Frontal cortex (tissue), 4 donors: ENCODE measurements around the gene EFCAB14. TPM values are rescaled to one million over a fixed set of nuclear protein-coding genes. Genes with fewer than 3 reads are reported as not detected.
"Not testable (repeated sequence)": the region's sequence is repeated elsewhere in the genome, so short reads cannot be mapped to it uniquely, and the experiment has no call there.

ENCODE experiments used
- DNase-seq, 2 donors: peaks; one replicate each; pipeline ENCODE4 v3.0.0; 2012; ENCODE audit warnings: low spot score in 2 of 2
- FAIRE-seq: peaks from 2 replicates; lab custom pipeline; 2012; peaks lifted over from hg19 to GRCh38; lab: Jason Lieb, UNC
- total RNA-seq: library from RNA; depleted of rRNA; stranded (reverse); fragments of >200 nt; gene quantifications from one replicate; pipeline ENCODE4 v1.2.3, GENCODE V29; 2014
- donor health status: control.
- donor health status: control.
- donor health status: control.

EFCAB14 gene
- total RNA-seq, 1 donor from 2014 or later: 11.0 TPM

- no peak for DNase-seq
- no peak for FAIRE-seq
These were observed 29.6 kb downstream of the EFCAB14 start for GRCh38 chr1:46689356-46689755.

- DNase-seq: no peak
- no peak for FAIRE-seq
These were observed 30.9 kb downstream of the EFCAB14 start for GRCh38 chr1:46687921-46688509.

DNA sequence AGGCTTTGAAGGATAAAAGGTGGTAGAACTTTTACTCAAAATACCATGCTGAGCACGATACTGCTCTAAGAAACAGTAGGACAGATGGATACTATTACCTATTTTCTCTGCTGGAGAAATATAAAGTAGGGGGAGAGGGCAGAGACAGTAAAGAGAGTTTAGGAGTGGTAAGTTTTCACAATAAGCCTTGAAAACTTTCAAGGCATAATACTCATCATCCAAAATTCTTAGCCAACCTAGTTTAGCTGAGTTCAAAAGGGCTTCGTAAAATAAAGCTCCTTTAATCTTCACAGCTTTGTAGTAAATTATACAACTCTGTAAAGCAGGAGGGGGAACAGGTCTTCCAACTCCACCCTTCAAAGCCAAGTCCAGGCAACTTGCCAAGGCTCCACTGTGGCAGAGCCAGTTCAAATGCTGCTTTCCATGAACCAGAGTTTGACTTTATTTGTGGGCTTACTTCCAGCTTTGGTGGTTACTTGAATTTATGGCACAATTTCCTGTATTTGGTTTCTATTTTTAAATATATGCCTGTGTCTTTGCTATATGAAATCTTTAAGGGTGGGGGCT, 31.7 kb downstream of the EFCAB14 start:
- DNase-seq (no peak), FAIRE-seq (no peak)

- no peak for DNase-seq
- no peak for FAIRE-seq
These were observed 32.7 kb downstream of the EFCAB14 start for GRCh38 chr1:46686255-46686654.

DNA sequence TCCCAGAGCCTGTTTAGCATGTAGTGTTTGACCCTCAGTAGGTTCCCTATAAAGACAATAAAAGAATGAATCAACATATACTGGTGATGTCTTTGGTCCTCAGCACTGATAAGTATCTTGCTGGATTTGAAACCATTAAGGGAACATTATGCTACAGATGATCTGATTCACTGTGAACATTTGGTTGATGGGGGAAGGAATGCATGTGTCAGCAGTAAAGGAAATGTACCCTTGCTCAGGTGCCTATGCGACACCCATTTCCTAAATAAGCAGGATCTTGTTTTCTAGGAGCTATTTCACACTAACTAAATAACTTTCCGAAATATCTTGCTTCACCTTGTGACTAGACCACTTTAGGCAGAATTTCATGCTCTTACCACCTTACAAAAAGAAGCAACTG, 34.2 kb downstream of the EFCAB14 start:
- DNase-seq (no peak), FAIRE-seq (no peak)

GRCh38 chr1:46682064-46682463, 36.9 kb downstream of the EFCAB14 start:
- FAIRE-seq: no peak
- no peak for DNase-seq

DNA sequence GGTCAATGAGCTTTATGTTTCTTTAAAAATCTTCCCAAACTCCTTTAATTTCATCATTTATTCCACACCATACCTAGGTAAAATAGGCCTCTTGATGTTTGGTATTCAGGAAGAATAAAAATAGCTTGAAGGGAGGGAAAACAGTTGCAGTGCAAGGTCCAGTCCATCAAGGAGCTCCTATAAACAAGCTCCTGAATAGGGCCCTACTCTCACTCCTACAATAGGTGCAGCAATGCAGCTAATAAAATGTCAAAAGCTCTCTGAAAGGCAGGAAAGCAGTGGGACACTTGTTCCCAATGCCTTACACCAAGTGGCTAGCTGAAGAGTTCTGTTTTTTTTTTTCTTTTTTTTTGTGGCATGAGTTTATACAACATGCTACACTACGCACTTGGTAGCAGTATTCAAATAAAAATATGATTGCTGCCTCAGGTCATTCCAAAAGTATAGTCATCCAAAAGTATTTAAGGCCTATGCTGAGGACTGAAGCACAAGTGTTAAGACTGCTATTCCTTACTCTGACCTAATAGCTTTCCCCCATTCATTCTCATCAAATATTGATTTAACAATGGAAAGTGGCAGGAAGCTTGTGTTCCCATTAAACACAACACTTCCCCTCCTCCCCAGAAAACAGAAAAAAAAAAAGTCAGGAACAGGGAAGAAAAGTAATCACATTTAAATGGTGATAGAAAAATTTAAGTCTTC, 37.4 kb downstream of the EFCAB14 start:
- FAIRE-seq: no peak
- no peak for DNase-seq

DNA sequence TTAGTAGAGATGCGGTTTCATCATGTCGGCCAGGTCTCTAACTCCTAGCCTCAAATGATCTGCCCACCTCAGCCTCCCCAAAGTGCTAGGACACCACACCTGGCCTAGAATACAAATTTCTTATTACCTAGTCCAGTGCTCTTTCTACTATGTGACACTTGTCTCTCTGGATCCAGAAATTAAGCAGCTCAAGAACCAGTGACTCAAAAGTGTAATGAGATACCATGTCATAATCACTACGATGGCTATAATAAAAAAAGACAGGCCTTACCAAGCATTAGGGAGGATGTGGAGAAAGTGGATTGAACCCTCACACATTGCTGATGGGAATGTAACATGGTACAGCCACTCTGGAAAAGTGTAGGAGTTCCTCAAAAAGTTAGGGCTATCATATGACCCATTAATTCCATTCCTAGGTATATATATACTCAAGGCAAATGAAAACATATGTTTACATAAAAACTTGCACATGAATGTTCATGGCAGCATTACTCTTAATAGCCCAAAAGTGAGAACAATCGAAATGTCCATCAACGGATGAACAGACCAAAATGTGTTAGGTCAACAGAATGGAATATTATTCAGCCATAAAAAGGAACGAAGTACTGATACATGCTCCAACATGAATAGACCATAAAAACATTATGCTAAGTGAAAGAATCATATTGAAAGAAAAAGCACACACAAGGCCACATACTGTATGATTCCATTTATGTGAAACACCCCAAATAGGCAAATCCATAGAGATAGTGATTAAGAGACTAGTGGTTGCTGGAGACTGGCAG, 38.9 kb downstream of the EFCAB14 start:
- DNase-seq: no peak
- FAIRE-seq: no peak

- FAIRE-seq: no peak
- no peak for DNase-seq
These were observed 41.6 kb downstream of the EFCAB14 start for GRCh38 chr1:46677339-46677738.

DNA sequence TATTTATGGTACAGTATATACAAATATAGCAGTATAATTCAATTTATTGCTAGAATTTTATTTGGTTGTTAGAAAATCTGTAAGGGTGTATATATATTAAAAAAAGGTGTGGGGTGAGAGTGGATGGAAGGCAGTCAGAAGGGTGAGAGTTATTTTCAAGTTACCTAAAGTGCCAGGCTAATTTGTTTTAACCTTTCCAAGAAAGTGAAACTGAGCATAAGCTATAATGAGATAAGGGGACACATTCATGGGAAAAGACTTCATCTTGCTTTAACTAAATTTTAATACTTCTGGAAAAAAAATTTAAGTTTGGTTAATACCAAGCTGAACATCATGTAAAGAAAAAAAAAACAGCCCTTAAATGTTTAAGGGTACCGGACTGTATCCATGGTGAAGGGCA, 42.4 kb downstream of the EFCAB14 start:
- no peak for FAIRE-seq

DNA sequence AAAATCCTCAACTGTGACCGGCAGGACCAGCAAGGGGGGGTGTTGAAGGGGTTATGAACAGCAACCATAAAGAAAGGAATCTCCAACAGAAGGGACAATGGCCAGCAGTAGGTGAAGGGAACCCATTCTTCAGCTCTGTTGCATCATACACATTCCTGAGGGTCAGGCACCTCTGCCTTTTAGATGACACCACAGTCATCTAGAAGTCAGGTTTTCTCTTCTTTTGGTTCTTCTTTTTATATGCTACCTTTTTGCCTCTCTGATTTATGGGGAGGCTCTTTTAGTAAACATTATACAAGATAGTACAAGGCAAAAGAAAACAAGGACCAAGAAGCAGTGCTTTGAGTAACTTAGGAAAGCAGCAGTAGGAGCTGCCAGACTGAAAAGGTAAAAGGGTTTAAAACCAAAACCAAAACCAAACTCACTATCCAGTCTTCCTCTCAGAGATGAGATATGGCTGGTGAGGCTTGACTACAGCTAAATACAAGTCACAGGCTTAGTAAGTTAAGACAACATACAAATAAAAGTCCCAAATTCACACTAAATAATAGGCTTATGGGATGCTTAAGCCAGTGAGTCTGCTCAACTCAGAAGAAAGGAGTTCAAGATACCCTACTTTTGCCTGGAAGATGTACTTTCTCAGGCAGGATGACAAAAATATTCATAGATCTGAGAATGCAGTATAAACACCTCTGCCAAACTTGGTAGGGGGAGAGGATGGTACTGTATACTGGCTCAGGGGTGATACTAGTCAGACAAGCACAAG, 43.2 kb downstream of the EFCAB14 start:
- no peak for FAIRE-seq
- DNase-seq: no peak

More for the DNA sequence above, 42.4 kb downstream of the EFCAB14 start:
- DNase-seq: no peak

DNA sequence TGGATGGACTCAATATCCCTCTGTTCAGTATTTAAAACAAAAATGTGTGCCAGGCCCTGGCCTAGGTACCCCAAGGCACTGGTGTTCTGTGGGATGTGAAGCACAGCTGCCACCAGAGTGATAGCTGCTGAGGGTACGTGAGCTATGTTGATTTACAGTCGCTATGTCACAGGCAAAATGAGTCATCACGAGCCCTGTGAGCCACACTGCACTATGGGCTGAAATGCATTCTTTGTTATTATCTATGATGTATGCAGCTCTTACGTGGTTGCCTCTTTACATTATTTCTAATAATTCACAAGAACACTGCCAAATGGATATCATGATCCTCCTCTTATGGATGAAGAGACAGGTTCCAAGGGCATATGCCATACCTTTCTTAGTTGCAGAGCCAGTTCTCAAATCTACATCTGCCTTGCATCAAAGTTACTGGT, 45.1 kb downstream of the EFCAB14 start:
- FAIRE-seq (no peak), DNase-seq (no peak)

- no peak for FAIRE-seq
These were observed 46.2 kb downstream of the EFCAB14 start for GRCh38 chr1:46672696-46673095.

GRCh38 chr1:46671554-46671953, 47.4 kb downstream of the EFCAB14 start, which contains the start of gene TEX38:
TSS of gene TEX38 (plus strand) at chr1:46671854. CDS start at chr1:46671935, 81 bp downstream.
- FAIRE-seq (no peak), DNase-seq (no peak)

More at GRCh38 chr1:46672696-46673095, 46.2 kb downstream of the EFCAB14 start:
- DNase-seq: no peak

- FAIRE-seq (no peak), DNase-seq (no peak)
These were observed 48.8 kb downstream of the EFCAB14 start for GRCh38 chr1:46670134-46670533.

DNA sequence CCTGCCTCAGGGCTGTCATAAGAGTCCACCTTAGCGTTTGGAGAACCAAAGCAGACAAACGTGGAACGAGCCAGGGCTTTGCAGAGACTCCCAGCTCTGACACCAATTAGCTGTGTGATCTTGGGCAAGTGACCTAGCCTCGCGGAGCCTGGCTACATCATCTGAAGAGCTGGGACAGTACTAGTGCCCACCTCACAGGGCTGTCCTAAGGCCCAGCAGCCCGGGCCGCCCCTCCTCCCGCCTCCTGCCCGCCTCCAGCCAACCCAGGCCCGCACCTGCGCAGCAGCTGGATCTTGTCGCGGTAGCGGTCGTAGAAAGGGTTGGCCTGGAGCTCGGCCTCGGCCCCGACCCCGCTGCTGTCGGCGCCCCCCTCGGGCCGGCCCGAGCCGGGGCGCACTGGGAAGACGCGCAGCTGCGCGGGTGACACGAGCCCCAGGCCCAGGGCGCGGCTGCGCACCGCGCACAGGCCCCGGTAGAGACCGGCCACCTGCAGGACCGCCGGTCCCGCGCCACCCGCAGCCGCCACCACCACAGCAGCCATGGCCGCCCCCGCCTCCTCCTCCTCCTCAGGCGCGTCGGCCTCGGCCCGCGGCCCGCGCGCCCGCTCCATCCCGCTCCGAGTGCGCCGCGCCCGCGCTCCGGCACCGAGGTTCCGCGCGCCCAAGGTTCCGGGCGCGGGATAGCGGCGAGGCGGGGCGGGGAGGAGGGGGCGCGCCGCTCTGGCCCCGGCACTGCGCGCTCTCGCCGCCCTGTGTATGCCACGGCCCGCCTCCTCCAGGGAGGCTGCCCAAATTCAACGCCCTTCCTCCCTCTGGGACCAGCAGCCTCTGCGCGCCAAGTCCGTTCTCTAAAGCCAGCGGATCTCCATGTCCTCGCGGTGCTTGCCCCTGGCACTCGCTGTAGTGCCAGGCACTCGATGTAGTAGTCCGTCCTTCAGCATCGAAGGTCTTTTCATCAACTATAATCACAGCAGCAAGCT, 50.8 kb downstream of the EFCAB14 start, which contains the start of gene ATPAF1:
TSS of gene ATPAF1 (minus strand) at position 583 of the 979 bp plus-strand sequence. CDS start at position 541, 42 bp downstream.
- FAIRE-seq (no peak), DNase-seq (peak; percentile 86 to 91)

DNA sequence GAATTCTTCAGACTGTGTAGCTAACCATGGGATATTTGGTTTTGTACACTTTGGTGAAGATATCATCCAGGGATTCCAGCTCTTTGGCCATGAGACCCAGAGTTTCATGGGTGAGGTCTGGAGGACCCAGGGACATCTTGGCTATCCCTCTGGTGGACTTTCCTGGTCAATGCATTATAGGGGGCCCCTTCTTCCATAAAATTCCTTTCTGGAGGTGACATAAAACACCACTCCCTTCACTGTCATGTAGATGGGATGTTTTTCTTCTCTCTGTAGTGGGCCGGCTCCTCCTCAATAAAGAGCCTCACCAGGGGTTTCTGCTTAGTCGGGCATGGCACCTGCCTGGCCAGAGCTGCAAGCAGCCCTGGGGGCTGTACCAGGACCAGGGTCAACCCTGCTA, 52.9 kb downstream of the EFCAB14 start:
- DNase-seq (no peak), FAIRE-seq (no peak)

DNA sequence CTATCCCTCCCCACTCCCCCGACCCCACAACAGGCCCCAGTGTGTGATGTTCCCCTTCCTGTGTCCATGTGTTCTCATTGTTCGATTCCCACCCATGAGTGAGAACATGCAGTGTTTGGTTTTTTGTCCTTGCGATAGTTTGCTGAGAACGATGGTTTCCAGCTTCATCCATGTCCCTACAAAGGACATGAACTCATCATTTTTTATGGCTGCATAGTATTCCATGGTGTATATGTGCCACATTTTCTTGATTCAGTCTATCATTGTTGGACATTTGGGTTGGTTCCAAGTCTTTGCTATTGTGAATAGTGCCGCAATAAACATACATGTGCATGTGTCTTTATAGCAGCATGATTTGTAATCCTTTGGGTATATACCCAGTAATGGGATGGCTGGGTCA, 56.0 kb downstream of the EFCAB14 start:
- not testable (repeated sequence) for DNase-seq, FAIRE-seq
